ENCODE data around the gene FBXO4.
"Not testable (repeated sequence)": the region's sequence is repeated elsewhere in the genome, so short reads cannot be mapped to it uniquely, and the experiment has no call there.

Gene FBXO4

GRCh38 chr5:41982858-41983257 is 57.8 kb downstream of the FBXO4 start:
- not testable (repeated sequence) for ATAC-seq, DNase-seq

DNA sequence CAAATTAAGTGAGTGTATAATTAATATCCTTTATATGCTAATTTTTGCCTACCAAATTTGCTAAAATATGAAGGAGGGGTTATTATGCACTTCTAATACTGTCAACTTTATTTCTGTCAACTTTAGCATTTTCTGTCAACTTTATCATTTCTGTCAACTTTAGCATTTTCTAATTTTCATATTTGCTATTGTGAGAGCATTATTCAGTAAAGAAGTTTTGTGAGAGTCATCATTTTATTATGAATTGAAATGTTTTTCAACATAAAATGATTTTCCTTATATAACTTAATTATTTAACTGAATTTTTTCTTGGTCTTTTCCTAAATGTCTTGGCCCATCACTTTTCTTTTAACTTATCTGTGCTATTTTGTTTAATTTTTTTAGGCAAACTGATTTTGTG is 58.2 kb downstream of the FBXO4 start:
- no peak for DNase-seq
- no peak for ATAC-seq

DNA sequence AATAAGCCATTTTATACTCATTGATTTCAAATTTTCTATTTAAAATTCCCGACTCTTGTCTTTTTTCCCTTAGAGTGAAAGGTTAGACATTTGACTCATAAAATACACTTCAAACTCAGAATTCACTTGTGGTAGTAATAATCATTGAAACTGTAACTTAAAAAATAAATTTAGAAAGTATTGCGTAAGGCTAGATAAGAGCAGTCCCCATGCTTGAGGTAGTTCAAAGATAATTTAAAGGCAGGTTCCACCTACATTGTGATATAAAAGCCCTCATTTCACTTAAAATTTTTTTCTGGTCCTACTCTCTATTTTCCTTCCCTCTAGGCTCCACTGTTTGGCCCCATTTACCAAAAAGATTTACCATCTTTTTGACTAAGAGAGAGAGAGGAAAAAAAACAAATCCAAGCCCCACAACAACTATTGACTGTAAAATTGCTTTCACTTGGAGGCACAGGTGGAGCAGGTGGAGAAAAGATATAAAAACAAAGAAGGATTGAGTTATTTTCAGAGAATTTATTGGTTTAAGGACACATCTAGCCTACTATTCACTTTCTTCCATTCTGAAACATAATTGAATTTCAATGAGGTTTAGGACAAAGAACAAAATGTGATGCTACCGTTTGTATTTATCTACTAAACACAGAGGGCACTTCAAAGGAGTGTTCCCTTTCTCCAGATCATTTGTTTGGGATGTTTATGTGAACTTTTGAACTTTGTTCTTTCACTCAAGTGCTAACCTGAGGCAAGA is 61.0 kb downstream of the FBXO4 start:
- no peak for DNase-seq
- ATAC-seq, result no peak
